ENCODE data around the gene RAB10.
"Not testable (repeated sequence)": the region's sequence is repeated elsewhere in the genome, so short reads cannot be mapped to it uniquely, and the experiment has no call there.

RAB10 gene

DNA sequence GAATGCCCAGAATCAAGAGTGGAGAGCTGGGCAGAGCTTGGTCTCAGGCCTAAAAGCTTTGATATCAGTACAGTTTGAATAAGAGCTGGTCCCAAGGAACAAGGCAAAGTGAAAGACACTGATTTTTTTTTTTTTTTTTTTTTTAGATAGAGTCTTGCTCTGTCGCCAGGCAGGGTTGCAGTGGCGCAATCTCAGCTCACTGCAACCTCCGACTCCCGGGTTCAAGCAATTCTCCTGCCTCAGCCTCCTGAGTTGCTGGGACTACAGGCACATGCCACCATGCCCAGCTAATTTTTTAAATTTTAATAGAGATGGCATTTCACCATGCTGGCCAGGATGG is 17.2 kb upstream of the RAB10 start:
- not testable (repeated sequence) for DNase-seq

DNA sequence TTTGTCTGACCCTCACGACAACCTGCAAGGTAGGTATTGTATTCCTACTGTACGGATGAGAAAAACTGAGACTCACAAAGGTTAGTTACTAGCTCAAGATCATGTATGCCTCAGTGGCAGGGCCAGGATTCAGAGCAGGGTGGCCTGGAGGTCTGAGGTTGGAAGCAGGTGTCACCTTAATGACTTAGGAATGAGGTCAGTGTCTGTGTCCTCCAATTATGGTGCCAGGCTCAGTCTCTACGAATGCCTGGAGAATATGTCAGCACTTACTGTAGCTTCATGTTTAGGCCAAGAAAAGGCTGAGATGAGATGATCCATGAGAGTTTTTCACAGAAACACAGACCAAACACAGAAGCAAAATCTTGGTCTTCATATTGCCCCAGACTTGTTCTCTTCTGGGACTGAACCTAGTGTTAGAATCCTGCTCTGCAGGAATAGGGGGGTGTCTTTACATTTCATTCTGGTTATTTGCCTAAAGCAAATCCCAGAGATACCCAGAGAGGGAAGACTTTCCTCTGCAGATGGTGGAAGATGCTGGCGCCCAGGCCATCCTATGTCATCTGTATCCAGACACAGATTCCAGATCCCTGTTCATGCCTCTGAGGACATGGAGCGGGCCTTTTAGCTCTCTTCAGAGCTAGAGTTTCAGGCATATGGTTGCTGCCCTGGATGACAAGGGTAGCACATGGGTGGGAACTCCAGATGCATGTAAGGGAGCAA is 16.3 kb upstream of the RAB10 start:
- DNase-seq, result no peak

DNA sequence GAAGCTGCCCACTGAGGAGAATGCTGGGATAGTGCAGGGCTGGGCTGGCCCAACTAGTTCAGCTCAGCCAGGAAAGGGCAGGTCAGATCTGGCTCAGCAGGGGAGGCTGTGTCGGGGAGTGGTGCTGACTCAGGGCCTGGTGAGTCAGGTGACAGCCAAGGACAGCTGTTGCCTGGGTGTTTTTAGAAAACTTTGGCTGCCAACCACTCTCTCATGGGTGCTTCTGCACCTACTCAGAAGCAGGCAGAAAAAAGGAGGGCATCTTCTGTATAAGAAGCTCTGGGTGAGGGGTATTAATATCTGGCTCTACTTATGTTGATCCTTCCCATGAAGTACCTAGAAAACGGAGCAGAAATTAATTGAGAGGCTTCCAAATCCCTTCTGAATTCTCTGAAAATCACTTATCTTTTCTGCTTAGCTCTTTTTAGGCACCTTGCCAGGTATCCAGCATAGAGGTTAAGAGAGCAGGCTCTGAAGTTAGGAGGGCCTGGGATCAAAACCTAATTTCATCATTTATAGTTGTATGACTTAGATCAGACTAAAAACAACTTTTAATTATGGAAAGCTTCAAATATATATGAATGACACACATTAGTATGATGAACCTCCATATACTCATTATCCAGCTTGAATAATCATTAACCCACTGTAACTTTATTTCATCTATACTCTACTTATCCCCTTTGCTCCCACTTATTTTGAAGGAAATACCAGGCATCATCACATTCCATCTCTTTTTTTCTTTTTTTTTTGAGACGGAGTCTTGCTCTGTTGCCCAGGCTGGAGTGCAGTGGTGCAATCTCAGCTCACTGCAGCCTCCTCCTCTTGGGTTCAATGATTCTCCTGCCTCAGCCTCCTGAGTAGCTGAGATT is 15.5 kb upstream of the RAB10 start:
- DNase-seq, result peak; percentile 96

DNA sequence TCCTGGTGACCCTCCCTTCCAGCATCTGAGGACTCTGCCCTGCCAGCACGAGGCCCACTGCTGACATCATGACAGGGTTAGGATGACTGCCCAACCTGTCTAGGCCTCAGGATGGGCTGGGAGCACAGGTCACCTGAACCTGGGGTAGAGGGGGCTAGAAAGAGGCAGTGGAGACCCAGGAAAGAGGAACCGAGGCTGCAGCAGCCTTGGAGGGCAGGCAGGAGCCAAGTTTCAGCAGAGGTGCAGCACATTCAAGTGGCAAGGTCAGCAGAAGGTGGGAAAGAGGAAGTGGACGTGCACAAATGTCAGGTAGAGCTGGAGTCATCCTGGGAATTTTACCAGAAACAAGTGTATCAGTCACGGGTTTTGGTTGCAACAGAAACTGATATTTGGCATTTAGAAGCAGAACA is 13.6 kb upstream of the RAB10 start:
- DNase-seq, result no peak

DNA sequence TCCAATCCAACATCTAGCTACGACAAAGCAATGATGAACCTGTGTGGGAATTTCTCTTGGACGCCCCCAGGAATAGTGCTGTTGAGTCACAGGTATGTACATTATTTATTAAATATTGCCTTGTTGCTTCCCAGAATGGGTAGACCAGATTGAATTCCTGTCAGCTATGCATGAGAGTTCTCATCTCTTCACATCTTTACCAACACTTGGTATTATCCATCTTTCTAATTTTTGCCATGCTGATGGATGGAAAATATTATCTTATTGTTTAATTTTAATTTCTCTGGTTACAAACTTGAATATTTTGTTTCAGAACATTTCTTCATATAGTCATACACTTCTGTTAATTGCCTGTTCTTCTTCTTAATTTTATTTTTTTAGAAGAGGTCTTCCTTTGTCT is 9.6 kb upstream of the RAB10 start:
- DNase-seq, result no peak

DNA sequence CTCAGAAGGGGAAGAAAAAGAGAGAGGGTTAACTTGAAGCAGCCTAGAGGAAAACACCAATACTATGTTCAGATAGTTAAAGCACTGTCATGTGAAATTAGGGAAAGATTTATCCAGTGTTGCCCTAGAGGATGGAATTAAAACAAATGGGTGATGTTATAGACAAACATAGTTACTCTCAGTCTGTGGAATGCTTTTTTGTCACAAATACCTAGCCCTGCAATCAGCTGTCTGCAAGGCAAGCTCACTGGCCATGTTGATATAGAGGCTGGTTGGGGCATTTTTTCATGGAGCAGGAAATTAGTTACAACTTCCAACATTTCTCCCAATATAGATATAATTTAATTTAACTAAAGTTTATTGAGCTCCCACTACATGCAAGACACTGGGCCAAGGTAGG is 8.4 kb upstream of the RAB10 start:
- DNase-seq, result no peak

DNA sequence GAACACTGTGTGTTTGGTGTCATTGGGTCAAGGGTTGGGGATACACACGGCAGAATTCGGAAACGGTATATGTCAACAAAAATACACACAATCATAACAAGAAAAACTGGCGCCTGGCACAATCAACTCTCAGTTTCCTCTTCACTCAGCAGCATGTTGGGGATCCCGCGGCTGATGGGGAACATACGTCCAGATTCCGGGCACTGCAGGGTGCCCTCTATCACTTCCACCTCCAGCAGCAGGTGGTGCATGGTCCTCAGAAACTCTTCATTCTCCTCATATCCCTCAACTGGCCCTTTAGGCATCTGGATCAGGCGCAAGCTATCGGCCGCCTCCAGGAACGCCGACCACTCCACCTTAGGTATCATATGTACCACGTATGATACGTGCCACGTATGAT is 5.8 kb upstream of the RAB10 start:
- not testable (repeated sequence) for DNase-seq

DNA sequence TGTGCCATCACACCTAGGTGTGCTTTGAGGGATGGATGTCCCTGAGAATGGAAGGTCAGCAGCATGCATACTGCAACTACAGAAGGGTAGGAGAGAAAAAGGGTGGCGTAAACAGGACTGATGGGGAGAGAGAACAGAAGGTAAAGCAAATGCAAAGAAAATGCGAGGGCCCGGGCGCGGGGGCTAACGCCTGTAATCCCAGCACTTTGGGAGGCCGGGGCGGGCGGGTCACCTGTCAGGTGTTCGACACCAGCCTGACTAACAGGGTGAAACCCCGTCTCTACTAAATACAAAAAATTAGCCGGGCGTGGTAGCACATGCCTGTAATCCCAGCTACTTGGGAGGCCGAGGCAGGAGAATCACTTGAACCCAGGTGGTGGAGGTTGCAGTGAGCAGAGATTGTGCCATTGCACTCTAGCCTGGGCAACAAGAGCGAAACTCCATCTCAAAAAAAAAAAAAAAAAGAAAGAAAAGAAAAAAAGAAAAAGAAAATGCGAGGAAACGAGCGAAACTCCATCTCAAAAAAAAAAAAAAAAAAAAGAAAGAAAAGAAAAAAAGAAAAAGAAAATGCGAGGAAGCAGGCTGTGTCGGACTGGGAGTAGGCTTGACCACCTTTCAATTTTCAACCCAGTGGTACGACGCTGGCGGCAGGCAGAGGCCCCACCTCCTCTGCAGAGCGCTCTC is 1.2 kb upstream of the RAB10 start:
- not testable (repeated sequence) for DNase-seq

DNA sequence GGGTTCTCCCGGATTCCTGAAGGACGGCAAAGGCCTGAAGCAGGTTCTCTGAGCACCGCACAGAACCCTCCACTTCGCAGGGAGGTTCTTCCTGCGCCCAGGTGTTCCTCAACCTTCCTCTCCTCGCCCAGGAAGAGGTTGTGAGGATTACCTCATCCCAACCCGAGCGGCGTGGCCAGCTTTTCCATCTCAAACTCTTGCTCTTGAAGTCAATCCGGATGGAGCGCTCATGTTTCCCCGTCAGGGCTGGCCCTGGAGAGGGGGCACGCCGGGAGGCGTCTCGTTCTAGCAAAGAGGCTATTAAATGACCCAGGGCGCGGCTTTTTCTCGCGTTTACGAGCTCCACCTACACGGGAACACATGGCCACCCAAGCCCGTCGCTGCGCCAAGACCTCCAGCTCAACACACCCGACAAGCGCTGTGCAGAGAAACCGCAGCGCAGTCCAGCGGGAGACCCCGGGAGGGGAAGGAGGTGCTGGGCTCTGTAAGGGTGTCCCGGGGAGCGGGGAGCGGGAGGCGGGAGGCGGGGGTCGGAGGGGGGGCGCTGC is 540 bp upstream of the RAB10 start:
- DNase-seq, result peak; percentile 80

DNA sequence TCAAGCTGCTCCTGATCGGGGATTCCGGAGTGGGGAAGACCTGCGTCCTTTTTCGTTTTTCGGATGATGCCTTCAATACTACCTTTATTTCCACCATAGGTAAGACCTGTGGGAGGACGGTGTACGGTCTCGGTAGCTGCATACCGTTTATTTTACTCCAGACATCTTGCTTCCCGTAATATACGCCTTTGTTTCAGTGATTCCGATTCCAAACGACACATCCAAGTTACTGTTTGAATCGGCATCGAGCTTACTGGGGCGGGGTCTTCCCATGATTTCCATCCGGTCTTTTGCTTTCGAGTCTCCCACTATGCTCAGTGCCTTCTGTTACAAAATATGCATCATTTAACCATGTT is 731 bp downstream of the RAB10 start:
- no peak for DNase-seq

DNA sequence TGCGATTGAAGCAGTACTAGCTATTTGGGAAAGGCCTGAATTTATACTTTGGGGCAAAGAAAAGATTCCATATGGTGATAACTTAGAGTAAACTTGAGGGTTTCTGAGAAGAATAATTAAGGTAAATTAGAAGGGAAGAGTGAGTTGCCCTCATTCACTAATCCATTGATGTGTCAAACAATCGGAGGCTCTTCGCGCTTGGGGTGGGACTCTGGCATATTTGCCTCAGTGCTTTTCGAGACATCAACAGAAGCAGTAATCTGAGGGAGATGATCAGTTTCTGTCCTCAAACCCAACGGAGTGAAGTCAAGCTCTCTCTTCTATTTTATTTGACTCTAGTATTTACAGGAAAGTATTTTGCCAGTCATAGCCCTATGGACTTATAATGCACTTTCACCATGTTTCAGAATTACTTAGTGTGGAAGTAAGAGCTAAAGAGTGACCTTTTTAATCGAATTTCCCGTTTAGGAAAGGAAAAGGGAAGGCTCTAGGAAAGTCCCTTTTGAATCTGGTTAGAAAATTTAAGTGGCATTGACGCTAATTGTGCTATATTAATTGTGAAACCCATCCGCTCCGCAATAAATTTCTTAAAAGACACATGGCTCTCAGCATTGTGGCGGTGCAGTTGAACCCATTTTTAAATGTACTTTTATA is 1.3 kb downstream of the RAB10 start:
- DNase-seq, result peak; percentile 24

DNA sequence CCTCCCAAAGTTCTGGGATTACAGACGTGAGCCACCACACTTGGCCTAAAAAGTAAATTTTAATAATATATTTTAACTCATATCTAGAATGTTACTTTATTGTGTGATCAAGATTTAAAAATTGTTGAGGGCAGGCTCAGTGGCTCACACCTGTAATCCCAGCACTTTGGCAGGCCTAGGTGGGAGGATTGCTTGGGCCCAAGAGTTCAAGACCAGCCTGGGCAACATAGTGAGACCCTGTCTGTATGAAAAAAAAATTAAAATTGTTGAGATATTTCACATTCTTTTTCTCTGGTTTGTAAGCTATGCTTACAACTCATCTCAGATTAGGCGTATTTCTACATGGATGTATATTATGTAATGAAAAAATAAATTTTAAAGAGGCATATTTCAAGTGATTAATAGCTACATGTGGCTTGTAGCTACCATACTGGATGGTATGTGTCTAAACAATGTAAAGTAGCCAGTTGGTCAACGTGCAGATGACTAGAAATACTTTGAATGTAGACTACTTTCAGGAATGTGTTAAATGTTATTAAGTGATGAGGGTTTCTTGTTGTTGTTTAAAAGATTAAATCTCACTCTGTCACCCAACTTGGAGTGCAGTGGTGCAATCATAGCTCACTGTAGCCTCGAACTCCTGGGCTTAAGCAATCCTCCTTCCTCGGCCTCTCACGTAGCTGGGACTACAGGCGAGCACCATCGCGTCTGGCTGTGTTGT is 5.9 kb downstream of the RAB10 start:
- DNase-seq, result no peak

DNA sequence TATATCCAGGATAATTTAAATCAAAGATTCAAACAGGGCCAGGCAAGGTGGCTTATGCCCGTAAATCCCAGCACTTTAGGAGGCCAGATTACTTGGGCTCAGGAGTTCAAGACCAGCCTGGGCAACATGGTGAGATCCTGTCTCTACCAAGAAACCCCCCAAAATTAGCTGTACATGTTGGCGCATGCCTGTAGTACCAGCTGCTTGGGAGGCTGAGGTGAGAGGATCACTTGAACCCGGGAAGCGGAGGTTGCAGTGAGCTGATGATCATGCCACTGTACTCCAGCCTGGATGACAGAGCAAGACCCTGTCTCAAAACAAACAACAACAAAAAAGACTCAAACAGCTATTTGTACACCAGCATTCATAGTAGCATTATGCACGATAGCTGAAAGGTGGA is 9.2 kb downstream of the RAB10 start:
- DNase-seq, result no peak

DNA sequence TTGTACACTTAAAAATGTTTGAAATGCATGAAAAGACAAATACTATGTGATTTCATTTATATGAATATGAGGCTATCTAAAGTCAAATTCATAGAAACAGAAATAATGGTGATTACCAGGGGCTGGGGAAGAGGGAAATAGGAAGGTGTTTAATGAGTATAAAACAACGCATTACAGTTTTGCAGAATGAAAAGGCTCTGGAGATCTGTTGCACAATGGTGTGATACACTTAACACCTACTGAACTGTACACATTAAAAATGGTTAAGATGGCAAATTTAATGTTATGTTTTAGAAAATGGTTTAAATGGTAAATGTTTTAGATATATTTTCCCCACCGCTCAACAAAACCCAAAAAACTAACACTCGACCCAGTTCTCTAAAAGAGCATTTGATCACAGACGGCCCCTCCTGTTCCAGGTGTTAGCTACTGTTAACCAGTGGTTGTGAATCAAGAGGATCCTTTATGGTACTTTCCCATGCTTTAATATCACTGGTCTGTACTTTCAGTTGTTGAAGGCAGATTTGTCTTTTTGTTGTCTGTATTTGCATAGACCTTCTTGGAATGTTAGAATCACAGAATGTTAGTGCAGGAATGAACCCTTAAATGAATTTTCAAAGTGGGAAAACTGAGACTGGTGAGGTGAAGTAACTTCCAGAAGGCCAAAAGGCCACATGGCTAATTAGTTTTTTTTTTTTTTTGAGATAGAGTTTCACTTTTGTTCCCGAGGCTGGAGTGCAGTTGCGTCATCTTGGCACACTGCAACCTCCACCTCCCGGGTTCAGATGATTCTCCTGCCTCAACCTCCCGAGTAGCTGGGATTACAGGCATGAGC is 10.2 kb downstream of the RAB10 start:
- no peak for DNase-seq

DNA sequence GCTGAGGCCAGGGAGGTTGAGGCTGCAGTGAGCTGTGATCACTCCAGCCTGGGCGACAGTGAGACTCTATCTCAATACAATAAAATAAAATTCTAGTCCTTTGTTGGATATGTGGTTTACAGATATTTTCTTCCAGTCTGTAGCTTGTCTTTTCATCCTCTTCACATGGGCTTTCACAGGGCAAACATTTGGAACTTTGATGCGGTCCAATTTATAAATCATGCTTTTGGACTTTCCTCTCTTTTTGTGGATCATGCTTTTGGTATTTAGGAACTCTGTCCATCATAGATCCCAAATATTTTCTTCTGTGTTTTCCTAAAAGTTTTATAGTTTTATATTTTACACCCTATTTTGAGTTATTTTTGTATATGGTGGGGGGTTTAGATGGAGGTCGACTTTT is 14.9 kb downstream of the RAB10 start:
- no peak for DNase-seq

DNA sequence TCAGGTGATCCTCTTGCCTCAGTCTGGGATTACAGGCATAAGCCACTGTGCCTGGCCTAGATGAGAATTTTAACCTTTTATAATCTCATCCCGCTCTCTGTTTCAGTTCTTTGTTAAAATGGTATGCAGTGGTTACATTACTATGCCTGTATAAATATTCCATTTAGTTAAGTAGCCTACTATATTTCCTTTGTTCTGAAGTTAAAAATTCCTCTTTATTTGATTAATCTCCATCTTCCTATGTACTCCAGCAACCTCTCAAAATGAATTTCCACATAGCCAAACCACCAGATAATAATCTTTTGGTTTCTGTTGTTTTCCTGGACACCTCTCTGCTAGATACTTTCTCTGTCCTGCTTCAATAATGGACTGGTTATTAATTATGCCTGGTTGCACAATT is 15.8 kb downstream of the RAB10 start:
- no peak for DNase-seq

DNA sequence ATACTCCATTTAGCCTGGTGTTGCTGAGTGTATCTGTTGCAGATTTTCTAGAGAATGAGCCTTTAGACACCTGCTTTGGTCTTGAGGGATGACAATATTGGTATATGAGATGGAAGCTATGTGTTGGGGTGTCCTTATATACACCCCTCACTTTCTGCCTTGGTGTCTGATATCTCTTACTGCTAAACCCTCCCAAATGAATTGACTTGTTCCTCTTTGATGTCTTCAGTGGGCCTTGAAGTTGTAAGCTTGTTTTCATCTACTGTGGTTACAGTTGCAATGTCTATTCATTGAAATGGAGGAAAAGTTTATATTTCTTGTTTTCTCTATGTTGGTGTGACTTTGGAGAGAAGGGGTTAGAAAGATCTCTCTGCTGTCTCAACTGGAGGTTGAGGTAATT is 18.9 kb downstream of the RAB10 start:
- DNase-seq, result no peak

DNA sequence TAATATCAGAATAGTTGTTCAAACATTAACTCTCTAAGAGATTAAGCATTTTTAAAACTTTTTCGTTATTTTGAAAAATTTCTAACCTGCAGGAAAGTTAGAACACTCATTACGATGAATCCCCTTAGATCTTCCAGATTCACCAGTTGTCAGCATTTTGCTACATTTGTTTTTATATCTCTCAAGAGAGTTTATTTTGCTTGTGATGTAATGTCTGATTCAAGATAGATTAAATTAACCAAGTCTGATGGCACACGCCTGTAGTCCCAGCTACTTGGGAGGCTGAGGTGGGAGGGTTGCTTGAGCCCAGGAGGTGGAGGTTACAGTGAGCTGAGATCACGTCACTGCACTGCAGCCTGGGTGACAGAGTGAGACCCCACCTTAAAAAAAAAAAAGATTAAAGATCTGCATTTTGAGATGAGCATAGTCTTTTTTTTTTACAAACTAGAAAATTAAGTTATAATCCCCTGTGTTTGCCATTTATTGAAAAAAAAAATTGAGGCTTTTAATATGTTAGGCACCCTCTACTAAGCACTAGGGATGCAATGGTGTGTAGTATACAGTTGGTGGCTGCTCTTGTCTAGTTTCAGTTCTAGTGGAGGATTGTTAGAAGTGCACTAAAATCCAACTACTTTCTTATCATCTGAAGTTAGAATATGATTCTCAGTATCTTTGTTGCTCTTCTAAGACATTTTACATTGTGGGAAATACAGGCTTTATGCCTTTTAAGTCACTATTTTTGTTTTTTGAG is 20.9 kb downstream of the RAB10 start:
- no peak for DNase-seq

DNA sequence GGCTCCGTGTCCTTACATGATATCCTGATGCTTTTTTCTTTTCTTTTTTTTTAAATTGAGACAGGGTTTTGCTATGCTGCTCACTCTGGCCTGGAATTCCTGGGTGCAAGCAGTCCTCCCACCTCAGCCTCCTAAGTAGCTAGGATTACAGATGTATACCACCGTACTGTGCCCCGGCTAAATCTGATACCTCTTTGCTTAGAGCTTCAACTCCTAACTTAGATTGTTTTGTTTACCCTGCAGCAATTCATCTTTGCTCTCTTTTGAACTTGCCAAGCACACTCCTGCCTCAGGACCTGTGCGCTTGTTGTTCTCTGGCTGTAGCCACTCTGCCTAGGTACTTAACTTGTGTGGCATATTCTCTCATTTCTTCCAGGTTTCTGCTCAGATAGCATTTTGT is 24.5 kb downstream of the RAB10 start:
- no peak for DNase-seq

DNA sequence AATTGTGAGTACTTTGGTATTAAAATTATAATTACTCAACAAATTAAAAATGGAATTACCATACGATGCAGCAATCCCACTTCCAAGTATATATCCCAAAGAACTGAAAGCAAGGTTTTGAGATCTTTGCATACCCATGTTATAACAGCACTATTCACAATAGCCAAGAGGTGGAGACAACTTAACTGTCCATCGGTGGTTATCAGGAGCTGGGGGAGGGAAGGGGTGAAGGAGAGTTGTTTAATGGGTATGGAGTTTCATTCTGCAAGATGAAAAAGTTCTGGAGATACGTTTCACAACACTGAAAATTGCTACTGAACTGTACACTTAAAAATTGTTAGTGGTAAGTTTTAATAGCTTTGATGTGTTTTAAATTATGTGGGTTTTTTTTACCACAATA is 25.7 kb downstream of the RAB10 start:
- no peak for DNase-seq

DNA sequence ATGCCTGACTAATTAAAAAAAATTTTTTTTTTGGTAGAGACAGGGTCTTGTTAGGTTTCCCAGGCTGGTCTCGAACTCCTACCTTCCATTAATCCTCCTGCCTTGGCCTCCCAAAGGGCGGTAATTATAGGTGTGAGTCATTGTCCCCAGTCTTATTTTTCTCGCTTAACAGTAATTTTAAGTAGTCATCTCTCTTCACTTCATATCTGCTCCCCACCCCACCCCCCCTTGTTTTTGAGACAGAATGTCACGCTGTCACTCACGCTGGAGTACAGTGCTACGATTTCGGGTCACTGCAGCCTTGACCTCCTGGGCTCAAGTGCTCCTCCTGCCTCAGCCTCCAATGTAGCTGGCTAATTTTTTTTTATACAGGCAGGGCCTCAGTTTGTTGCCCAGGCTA is 27.7 kb downstream of the RAB10 start:
- DNase-seq, result no peak

Data from HCEC 1CT (cell line).